HG03558 (cell line): ENCODE measurements around the gene TMEM9B.
"Not testable (repeated sequence)": the region's sequence is repeated elsewhere in the genome, so short reads cannot be mapped to it uniquely, and the experiment has no call there.

Experiments used
- ATAC-seq: cut with Tn5 transposase; IDR thresholded peaks from one replicate; pipeline ENCODE4 v1.9.1; 2021; ENCODE audit warnings: moderate number of reproducible peaks; ENCODE audit not compliant: unreplicated experiment; ENCODE audit errors: extremely low read depth

Gene TMEM9B

DNA sequence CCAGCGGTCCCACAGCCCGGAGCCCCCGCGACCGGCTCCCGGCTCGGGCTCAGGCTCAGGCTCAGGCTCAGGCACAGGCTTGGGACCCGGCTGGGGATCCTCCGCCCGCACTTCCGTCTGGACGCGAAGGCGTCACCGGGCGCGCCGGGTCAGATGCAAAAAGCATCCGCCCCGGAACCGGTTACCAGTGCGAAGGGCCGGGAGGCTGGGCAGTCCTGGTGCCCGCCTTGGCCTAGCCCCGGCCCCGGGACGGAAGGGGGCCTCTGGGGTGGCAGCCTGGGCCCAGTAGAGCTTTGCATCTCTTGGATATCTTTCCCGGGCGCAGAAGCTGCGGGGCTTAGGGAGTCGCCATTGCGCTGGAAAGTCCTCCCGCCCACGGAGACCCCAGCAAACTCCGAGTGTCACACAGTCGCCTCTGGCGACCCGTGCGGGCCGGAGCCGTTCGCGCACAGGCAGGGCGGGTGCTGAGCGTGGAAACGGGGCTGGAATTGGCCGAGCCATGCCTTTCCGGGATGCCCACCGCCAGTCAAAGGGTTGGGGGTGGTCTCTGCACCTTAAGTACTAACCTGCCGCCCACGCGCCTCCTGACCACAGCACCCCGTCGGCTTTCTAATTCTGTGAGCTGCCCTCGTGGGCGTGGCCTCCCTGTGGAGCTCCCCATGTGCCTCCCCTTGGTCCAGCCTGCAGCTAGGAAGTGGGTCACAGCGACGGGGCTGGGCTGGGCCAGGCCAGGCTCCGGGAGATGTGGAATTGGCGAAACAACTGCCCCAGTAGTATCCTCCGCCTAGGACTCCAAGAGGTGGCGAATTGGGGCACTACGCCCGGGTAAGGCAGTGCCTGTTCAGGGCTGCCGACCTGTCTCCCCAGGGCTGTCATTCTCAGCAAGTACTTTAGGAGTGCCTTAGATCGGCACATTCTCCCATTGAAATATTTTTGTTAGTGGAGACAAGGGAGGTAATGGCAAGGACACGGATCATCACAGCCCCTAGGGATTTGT, at the start of gene TMEM9B:
Gene TMEM9B (minus strand): TSS at position 119 of the 997 bp plus-strand sequence. CDS start 129 bp downstream, outside the sequence.
- ATAC-seq = peak; percentile 54

DNA sequence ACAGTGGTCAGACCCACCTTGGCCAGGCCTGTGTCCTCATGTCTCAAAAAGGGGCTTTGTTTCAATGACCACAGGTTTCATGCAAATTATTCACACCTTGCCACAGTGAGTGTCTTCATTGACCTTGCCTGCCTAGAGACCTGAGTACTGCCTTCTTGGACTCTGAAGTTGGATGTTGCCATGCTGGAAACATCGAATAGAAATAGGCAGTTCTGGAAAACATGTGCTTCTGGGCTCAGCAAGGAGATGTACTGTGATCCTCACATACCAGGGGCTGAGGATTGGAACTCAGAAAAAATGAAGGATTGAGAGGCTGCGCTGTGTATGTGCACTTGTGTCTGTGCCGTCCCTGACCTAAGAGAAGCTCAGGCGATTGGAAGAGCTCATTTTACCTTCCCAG, 49.1 kb upstream of the TMEM9B start:
- no peak for ATAC-seq

DNA sequence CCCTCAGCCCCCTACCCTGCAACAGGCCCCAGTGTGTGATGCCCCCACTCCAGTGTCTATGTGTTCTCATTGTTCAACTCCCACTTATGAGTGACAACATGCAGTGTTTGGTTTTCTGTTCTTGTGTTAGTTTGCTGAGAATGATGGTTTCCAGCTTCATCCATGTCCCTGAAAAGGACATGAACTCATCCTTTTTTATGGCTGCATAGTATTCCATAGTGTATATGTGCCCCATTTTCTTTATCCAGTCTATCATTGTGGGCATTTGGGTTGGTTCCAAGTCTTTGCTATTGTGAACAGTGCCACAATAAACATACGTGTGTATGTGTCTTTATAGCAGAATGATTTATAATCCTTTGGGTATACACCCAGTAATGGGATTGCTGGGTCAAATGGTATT, 45.3 kb upstream of the TMEM9B start:
- ATAC-seq = not testable (repeated sequence)

DNA sequence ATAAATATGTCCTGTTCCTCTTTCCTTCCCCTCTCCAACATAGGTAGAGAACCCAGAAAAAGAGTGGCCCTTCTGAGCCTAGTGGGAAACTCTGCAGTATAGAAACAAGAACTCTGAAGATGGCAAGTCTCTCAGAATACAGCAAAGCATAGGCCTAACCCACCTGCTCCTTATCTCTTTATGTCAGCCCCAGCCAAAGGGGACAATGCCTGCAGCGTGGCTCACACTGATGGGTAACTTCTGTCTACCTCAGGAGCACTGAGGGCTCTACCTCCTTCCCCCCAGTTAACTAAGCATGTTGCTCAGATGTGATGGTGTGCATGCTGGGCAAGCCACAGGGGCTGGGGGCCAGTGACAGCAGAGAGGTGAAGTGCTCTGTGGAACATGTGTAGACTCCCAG, 44.4 kb upstream of the TMEM9B start:
- ATAC-seq = no peak

DNA sequence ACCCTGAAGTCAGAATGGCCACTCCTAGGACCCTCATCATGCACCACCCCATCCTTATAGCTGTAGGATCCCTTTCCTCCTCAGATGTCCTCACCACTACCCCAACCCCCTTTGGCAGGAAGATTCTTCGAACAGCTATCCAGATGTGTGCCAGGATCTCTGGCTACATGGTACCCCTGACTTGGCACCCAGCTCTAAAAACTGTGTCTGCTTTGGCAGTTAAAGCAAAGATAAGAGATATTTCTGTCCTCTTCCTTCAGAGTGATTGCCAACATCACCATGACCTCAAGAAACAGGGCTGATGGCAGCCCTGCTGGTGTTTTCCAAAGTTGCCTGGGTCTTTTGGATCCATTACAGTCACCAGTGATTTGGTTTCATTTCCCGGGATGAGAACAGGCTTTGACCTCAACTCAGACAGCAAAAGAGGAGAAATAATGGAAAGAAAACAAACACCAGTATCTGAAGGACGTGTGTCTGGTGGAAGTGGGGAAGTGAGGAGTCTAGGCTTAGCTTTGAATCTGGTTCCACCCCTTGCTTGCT, 43.8 kb upstream of the TMEM9B start:
- ATAC-seq = no peak

DNA sequence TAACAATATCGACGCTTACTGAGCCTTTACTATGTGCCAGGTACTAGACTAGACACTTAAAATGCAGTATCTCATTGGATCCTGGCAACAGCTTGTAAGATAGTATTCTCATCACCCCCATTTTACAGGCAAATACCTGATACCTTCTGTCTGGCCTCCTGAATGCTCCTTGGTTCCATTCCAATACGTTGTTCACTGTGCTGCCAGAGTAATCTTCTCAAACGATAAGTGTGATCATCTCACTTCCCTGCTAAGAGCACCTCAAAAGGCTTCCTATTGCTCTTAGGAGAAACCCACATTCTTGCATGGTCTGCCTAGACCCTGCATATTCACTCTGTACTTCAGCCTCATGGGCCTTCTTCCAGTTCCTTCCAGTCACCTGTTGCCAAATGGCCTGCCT, 40.8 kb upstream of the TMEM9B start:
- no peak for ATAC-seq

DNA sequence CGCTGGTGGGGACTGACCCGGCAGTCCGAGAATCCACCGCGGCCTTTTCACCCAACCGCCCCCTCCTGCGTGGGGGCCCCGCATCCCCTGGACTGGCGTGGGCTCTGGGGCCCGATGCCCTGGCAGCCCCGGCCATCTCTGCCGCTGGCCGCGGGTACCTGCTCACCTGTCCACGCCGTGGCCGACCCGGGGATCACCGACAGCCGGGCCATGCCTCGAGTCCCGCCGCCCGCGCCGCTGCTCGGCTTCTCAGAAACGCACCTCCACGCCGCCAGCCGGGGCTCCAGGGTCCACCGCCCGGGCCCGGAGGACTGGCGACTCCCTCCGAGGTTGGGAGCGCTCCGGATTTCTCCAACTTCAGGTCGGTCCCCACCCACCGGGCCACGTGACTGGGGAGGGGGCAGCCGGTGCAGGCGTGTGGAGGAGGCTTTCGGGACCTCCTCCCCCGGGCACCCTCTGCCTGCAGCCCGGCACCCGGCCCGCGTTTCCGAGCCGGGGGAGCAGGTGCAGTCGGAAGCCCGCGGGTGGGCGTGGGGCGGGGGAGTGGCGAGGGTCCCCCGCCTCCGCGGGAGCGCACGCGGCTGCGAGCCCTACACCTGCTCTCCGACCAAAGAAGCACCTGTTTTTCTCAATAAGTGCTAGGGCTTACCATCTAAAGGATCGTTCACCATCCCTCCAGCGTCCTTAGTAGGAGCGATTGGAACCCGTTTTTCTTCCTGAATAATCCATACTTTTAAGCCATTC, 40.1 kb upstream of the TMEM9B start:
- no peak for ATAC-seq

DNA sequence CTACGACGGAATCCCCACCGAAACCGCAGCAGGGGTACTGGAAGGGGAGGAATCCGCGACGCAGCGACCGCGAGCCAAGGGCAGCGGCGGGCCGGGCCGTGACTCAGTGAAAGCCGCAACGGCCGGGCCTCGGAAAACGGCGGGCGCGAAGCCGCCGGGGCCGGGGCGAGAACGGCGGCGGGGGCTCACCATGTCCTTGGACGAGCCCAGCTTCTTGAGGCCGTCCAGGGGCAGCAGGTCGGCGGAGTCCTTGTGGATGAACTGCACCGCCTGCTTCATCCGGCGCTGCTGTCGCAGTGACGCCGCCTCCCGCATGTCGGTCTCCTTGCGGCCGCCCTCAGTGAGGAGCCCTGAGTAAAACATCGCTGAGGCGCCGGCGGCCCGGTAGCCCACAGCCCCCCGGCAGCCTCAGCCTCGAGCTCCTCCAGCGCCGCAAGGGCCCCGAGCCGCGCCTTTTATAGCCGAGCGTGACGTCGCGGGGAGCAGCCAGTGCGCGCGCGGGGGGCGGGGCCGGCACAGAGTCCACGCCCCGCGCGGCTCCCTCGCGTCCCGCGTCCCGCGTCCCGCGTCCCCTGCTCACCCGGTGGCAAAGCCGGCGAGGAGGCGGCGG, 39.4 kb upstream of the TMEM9B start, which contains the start of gene NRIP3:
Gene NRIP3 (minus strand): TSS at position 429 of the 610 bp plus-strand sequence. CDS start 66 bp downstream, at position 363.
- ATAC-seq = no peak

DNA sequence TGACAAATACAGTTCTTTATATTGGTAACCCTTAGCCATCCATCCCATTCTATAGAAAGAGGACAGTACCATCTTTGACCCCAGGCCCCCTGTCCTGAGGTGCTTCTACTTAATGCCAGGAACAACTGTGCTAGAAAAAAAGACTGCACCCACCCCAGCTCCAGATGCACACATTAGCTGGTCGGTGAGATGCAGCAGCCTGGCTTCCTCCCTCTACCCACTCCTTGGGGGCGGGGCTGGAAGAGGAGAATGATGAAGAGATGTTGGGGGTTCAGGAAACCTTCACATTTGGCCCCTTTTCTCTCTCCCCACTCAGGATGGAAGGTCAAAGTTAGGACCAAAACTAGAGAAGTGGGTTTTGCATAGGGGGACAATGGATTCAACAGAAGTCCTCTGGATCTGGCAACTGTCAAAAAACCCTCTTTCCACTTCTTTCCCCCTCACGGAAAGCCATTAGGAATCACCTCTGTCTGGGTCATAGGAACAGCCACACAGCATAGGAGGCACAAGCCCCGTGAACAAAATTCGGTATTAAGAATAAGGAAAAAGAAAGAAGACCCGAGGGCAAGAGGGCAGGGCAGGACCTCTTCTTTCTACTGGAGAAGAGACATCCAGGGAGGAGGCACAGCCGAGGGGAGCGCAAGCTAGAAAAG, 38.8 kb upstream of the TMEM9B start:
- no peak for ATAC-seq

DNA sequence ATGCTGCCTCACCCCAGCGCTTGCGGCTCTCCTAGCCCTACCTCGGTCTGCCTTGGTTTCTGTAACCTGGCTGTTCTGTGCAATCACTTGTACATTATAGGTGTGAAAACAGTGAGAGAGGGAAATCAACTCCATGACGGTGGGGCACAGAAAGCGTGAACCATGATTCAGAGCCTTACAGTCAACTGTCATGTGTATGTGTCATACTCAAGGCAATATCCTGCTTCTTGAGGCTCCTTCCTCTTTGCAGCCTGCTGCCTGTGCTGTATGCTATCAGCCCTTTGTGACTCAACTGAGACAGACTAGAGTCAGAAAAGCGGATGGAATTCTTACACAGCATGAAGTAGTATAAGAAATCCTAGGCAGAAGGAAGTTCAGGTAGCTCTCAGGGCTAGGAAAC, 37.5 kb upstream of the TMEM9B start:
- ATAC-seq = no peak

DNA sequence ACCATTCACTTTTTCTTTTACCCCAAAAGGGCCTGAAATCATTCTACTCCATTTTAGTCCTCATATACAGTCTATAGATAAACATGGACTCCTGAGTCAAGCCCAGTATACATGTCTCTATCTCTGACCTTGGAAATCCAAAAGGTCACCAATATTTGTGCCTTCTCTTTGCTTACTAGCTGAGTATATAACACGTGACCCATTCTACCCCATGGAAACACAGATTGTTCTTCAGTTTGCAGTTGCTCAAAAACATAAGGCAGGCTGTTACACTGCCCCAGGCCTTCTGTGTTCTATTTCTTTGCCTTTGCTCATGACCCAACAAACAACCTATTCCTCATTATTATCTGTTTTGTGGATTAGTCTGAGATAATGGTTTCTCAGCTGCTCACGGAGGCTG, 33.8 kb upstream of the TMEM9B start:
- no peak for ATAC-seq

DNA sequence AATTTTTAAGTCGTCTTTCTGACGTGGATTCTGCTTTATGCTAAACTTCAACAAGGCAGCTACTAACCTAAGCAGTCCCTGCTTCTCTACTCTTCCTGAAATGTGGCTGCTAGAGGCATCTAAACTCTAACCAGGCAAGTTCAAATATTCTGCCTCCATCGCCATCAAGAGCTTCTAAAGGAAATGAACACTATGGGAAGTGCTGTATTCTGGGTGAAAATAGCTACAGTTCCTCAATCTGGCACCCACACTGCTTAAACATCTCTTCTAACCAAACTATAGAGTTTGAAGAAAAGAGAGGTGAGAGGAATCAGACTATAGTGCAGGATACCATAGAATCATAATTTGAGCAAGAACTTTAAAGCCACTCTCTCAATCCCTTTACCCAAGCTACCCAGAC, 33.2 kb upstream of the TMEM9B start:
- ATAC-seq = no peak

DNA sequence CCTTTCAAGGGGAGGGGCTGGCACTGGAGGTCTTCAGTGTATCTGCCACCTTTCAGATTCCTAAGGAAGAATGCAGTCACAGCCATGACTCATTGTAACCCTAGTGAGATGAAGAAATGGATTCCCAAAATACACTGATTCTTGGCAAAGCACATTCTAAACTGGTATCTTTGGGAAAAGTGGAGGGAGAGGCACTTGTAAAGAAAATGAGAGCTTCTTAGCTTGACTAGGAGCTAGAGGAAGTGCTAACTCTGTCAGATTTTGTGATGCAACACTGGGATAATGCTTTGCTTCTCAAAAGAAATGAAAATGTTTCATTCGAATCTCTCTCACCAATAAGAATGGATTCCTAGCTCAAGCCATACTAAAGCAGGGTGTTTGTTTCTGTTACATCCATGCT, 25.2 kb upstream of the TMEM9B start:
- ATAC-seq = no peak

DNA sequence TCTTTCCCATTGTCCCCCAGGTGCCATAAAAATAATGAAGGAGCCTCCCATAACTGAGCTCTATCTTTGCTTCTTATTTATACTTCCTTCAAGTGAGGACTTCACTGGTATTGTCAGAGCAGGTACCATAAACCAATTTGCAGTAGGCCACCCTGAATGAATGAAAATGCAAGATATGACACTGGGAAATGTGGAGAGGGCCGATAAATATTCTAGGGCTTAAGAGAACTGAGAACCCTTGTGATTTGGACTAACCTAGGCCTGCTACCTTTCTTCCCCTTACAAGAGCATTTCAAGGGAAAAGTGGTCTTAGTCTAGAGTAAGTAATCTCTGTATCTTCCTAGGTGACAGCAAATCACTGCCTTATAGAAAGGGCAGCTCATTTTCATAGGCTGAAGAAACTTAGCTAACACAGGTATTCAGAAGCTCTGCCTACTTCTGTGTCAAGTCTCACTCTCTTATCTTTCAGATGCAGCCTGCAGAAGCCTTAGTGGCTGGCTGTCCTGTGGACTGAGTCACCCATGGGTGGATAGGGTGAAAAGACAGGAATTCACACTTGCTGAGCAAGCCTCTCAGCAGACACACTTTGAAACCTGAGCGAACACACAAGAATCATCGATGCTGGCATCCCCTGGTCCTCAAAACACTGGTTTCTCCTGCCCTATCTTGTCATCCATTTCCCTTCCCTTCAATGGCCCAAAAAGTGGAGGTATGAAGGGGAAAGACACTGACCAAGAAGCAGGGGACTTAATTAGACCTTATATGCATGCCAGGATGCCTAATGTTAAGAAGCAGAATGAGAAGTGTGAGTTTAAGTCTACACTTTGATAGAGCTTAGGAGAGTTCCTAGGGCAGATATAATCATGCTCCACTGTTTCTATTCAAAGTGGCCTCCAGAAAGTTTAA, 24.3 kb upstream of the TMEM9B start:
- no peak for ATAC-seq

DNA sequence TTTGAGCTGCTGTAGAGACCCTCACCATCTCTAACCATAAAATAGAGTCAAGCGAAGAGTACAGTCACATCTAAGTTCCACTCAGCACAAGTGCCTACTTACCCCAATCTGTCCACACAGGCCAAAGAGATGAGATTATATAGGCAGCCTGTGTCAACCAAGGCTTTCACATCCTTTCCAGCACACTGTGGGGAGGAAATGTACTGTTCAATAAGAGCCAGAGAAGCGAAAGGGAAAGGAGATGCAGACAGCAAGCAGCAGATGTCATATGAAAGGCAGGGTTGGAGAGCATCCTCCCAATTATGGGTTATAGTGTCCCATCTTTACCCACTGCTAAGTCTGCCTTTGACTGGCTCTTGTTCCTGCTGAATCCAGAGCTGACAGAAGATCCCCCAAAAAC, 23.2 kb upstream of the TMEM9B start:
- no peak for ATAC-seq

DNA sequence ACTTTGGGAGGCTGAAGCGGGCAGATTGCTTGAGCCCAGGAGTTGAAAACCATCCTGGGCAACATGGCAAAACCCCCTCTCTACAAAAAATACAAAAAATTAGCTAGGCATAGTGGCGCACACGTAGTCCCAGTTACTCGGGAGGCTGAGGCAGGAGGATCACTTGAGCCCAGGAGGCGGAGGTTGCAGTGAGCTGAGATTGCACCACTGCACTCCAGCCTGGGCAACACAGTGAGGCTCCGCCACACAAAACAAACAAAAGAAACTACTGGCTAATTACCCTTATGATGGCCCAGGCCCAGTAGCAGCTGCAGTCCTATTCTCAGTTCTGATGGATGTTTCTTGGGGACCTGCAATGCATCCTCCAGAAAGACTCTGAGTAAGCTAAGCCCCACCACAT, 22.5 kb upstream of the TMEM9B start:
- ATAC-seq = not testable (repeated sequence)

DNA sequence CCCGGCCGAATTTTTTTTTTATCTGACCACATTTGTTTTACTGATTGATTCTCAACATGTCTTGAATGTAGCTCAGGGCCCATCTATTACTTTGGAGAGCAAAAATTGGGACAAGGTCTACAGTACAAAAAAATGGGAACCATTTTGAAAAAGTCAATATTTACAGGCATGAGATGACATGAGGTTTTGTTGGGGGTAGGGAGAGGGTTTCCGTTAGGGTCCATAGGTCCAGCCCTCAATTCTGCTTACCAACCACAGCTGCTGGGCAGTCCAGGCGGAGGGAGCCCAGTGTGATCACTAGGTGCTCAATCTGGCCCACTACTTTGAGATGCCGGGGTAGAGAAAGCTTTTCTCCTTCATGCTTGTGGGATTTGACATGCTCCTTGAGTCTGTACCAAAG, 21.2 kb upstream of the TMEM9B start:
- no peak for ATAC-seq

DNA sequence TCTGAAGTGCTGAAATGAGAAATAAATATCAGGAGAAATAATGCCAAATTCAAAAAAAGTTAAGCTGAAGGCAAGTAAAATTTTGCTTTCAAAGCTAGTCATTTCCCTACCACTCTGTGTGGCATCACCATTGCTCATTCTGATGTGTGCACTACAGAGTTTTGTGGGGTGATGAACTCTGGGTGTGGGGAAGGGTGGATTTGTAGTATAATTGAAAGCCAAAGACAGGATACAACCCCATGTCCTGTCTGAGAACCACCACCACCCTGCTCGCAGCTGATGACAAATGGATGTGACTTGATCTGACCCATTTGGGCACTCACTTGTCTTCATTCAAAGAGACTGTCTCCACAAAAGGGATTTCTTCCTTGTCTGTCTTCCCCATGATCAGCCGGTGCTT, 19.3 kb upstream of the TMEM9B start:
- no peak for ATAC-seq

DNA sequence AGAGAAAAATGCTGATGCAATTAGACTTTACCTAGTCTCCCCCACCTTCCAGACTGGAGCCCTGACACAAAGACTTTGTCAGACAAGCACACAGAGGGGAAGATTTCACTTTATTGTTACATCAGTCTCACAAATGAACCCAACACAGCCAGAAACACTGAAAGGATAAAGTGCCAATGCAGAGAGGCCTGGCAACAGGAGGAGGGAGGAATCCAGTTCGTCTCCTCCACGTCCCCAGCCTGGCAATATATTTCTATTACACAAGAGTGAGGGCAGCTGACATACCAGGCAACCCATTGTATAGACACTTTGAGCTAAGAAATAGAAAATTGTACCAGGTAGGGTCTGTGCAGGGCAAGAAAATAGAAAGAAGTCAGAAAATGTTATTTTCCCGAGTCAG, 16.2 kb upstream of the TMEM9B start:
- ATAC-seq = no peak
